ENCODE results near the gene ATE1. TPM values are rescaled to one million over a fixed set of nuclear protein-coding genes. Genes with fewer than 3 reads are reported as not detected.
"Not testable (repeated sequence)": the region's sequence is repeated elsewhere in the genome, so short reads cannot be mapped to it uniquely, and the experiment has no call there.

ATE1 gene
- total RNA-seq, 4 donors from 2014 or later, result 20.8 to 29.5 (median 24.9) TPM

DNA sequence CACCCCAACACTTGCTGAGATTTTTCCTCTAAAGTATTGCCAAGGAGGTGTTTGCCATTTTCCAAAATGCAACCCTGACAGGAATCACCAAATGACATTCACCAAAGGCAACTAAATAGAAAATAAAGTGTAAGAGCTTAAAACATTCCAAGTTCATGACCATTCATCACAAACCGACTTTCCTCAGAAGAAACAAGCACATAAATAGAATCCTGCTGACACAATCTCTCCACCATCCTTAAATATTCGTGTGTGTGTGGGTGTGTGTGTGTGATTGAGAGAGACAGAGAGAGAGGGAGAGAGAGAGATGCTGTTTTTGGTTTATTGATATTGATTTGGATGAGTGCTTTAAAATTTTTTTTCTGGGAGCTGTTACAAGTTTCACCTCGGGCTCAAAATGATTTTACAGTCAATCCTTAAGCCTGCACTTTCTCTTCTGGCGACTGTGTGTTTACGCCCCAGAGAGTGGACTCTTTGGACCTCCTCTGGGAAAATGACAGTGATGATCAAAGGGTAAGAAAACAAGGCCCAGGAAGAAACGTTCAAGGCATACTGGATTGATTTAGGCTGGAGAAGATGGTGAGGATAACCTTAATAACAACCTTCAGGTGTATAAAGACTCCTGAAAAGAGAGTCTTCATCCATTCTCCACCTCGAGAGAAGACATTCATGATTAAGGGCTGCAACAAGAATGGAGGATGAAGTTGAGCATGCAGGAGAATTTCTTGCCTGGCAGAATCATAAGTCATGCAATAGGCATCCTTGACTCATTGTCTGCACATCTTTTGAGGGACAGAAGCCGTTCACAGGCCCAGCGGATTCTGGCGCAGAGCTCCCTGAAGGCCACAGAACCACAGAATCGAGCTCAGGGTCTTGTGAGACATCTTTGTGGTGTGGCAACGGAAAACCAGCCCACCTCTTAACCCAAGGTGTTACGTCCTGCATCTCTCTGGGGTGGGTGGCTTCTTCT lies 225.2 kb downstream of the ATE1 start:
- TF ChIP-seq, protein P1, sequence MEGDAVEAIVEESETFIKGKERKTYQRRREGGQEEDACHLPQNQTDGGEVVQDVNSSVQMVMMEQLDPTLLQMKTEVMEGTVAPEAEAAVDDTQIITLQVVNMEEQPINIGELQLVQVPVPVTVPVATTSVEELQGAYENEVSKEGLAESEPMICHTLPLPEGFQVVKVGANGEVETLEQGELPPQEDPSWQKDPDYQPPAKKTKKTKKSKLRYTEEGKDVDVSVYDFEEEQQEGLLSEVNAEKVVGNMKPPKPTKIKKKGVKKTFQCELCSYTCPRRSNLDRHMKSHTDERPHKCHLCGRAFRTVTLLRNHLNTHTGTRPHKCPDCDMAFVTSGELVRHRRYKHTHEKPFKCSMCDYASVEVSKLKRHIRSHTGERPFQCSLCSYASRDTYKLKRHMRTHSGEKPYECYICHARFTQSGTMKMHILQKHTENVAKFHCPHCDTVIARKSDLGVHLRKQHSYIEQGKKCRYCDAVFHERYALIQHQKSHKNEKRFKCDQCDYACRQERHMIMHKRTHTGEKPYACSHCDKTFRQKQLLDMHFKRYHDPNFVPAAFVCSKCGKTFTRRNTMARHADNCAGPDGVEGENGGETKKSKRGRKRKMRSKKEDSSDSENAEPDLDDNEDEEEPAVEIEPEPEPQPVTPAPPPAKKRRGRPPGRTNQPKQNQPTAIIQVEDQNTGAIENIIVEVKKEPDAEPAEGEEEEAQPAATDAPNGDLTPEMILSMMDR (IDR thresholded peaks at IDR 0.05), result no peak
- DNase-seq (ENCODE audit: low spot score) (no peak), ATAC-seq (ENCODE audit: low FRiP score) (no peak)

DNA sequence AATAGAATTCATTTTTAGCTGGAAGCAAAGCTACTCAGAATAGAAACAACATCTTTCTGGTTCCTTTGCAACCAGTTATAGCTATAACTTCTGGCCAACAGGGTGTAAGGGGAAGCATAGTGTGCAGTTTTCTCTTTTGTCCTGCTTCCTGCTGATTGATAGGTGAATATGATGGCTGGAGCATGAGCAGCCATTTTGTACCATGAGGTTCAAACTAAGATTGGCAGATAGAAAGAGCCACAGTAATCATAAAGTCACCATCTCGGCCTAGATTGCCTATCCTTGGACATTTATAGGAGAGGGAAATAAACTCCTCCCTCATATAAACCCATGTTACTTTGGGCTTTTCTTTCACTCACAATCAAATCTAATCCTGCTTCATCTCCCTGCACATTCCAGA lies 227.4 kb downstream of the ATE1 start:
- TF ChIP-seq, protein P1 (IDR thresholded peaks at IDR 0.05), result no peak
- DNase-seq (ENCODE audit: low spot score) (no peak), ATAC-seq (ENCODE audit: low FRiP score) (no peak)

DNA sequence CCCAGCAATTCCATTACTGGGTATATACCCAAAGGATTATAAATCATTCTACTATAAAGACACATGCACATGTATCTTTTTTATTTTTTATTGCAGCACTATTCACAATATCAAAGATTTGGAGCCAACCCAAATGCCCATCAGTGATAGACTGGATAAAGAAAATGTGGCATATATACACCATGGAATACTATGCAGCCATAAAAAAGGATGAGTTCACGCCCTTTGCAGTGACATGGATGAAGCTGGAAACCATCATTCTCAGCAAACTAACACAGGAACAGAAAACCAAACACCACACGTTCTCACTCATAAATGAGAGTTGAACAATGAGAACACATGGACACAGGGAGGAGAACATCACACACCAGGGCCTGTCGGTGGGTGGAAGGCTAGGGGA lies 228.1 kb downstream of the ATE1 start:
- DNase-seq (ENCODE audit: low spot score), result not testable (repeated sequence)

DNA sequence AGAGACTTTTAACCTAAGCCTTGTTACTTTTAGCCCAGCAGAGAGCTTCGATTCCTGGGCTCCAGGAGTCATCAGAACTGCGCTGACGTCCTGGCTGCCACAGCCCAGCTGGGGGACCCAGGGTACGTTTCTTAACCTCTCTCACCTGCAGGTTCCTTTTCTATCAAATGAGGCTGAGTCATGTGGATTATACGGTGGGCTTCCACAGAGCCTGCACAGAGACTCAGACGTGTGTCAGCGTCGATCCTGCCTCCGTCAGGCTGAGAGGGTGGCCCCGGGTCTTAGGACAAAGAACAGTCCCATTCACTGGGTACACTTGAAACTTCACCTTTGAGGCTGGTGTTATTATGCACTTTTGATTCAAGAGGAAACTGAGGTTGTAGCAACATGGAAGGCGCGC lies 228.9 kb downstream of the ATE1 start:
- ATAC-seq (ENCODE audit: low FRiP score) (no peak), DNase-seq (ENCODE audit: low spot score) (no peak)
- TF ChIP-seq, protein P1 (IDR thresholded peaks at IDR 0.05), result no peak

More for the DNA sequence above, 228.1 kb downstream of the ATE1 start:
- ATAC-seq (ENCODE audit: low FRiP score), result not testable (repeated sequence)

DNA sequence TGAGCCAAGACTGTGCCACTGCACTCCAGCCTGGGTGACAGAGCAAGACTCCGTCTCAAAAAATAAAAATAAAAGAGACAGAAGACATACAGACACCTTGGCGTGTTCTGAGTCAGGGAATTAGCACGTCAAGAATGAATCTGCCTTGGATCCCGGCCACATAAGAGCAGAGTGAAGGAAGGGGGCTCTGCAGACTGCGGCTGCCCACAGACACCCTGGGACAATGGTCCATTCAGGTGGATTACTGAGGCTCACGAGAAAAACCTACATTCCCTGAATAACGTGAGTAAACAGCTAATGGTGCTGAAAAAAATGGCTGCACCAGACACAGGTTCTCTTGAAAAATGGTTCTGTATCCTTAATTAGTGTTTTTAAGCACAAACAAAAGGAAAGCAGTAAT lies 229.5 kb downstream of the ATE1 start:
- DNase-seq (ENCODE audit: low spot score) (no peak), ATAC-seq (ENCODE audit: low FRiP score) (no peak)
- TF ChIP-seq, protein P1 (IDR thresholded peaks at IDR 0.05), result no peak

DNA sequence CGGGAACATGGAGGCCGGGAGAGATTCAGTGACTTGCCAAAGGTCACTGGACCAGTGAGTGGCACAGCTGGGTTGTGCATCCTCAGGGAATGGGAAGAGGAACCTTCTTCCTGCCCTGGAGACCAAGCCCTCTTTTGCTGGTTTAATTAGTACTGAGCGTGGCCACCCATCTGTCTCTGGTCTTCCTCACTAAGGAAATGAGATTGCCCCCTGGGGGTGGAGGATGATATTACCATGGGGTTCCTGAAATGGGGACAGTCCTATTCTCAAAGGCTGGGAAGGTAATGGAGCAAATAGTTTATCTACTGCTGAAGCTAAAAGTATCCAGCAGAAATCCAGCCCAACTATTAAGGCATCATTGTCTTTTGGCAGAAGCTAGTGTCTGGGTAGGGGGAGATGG lies 231.0 kb downstream of the ATE1 start:
- ATAC-seq (ENCODE audit: low FRiP score) (no peak), DNase-seq (ENCODE audit: low spot score) (no peak)
- TF ChIP-seq, protein P1 (IDR thresholded peaks at IDR 0.05), result no peak

DNA sequence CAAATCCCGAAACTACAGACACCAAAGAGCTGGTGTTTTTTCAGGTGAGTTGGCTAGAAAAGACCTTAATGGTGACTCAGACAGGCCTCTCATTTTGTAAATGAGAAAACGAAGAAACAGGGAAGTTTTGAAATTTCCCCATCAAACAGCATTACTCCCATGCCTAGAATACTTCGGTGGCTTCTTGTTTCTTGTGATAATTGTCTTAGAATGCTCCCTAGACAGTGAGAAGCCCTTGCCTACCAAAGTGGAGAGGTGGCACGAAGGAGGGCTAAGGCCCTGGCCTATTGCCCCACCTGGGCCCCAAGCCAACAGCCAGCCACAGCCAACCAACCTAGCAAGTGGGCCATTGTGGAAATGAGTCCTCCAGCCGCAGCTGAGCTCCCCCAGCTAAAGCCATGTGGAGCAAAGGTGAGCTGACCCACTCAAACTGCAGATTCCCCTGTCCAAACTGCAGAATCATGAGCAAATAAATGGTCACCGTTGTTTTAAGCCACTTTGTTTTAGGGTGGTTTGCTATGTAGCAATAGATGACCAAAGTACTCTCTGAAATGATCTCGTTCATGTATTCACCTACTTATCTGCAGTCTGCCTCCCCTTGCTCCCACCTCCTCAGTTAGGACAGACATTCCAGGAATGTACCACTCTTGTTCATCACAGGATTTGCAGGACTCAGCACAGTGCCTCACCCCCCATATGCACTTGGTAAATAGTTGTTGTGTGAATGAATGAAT lies 231.9 kb downstream of the ATE1 start:
- ATAC-seq (ENCODE audit: low FRiP score), result no peak
- no peak for DNase-seq (ENCODE audit: low spot score)
- TF ChIP-seq, protein P1 (IDR thresholded peaks at IDR 0.05), result no peak
